Measurements from ENCODE around the gene ARHGAP8. TPM values are rescaled to one million over a fixed set of nuclear protein-coding genes. Genes with fewer than 3 reads are reported as not detected.

Gene ARHGAP8
- total and polyA plus RNA-seq, 2 donors (not counting 1 experiment from before 2014, with no cell fraction given), result 0.37 TPM; not detected in 1

DNA sequence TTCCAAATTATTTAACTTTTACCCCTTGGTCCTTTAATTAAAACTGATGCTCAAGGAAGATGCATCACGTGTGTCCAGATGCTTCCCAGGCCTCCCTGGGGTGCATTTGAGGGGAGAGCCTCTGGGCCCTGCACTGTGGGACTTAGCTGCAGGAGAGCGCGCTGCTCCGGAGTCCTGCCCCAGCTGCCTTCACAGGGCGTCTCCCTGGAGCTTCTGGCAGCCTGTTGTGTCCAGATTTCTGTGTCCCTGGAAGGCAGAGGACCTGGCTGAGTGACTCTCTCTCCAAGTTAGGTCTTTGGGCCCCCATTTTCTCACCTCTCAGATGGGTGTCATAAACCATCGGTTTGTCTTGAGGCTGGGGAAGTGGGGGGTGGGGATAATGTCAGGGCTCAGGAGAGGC lies 3.0 kb downstream of the ARHGAP8 start:
- H3K27me3 Mint-ChIP-seq, result peaks cover 47% of the 10 kb centered on the region
- Histone ChIP-seq H2AFZ (ENCODE audit: insufficient read depth, low read depth, low read length, poor library complexity, severe bottlenecking) (no peak overlapping the region), H3K4me3 (ENCODE audit: control extremely low read depth in 1 of 5, extremely low read depth in 1 of 5, insufficient read depth in 1 of 5, low read depth in 2 of 5, low read length in 4 of 5) (no peak overlapping the region), H3K4me1 (ENCODE audit: control insufficient read depth in 2 of 2, insufficient read depth in 2 of 2, low read length in 2 of 2) (peaks cover 7 to 8% of the 10 kb centered on the region in 2 donors), H3K9me3 (ENCODE audit: control extremely low read depth in 1 of 3, control insufficient read depth in 2 of 3, insufficient read depth in 1 of 3, low read length in 2 of 3) (peaks cover 0 to 31% (median 0%) of the 10 kb centered on the region in 3 donors), H3K27me3 (replicated peaks in 1 of 4; ENCODE audit: control extremely low read depth in 1 of 4, control insufficient read depth in 3 of 4, insufficient read depth in 4 of 4, low read length in 3 of 4) (peaks cover 0 to 42% (median 20%) of the 10 kb centered on the region in 4 experiments), H3K79me2 (ENCODE audit: control insufficient read depth, insufficient read depth, low read length) (no peaks in the 10 kb centered on the region), H3K27ac (ENCODE audit: low read length in 2 of 2) (no peak overlapping the region), H3K36me3 (replicated peaks in 1 of 2; ENCODE audit: control extremely low read depth in 1 of 2, control insufficient read depth in 1 of 2, extremely low read depth in 1 of 2, insufficient read depth in 2 of 2, low read length in 1 of 2) (no peaks in the 10 kb centered on the region), H4K20me1 (ENCODE audit: control insufficient read depth, insufficient read depth, low read length, poor library complexity, severe bottlenecking) (no peaks in the 10 kb centered on the region), H3K9ac (ENCODE audit: low read length) (no peak overlapping the region), H3K4me2 (replicated peaks; ENCODE audit: low read depth, low read length, poor library complexity, severe bottlenecking) (no peak overlapping the region)
- 57% methylated on average over 6 of the region's 6 CpGs for WGBS (ENCODE audit: insufficient coverage)
- no peak for TF ChIP-seq EZH2 (IDR thresholded peaks at IDR 0.05; ENCODE audit: borderline replicate concordance, insufficient read depth, low read depth, low read length, poor library complexity, severe bottlenecking)
- TF ChIP-seq, protein P1, sequence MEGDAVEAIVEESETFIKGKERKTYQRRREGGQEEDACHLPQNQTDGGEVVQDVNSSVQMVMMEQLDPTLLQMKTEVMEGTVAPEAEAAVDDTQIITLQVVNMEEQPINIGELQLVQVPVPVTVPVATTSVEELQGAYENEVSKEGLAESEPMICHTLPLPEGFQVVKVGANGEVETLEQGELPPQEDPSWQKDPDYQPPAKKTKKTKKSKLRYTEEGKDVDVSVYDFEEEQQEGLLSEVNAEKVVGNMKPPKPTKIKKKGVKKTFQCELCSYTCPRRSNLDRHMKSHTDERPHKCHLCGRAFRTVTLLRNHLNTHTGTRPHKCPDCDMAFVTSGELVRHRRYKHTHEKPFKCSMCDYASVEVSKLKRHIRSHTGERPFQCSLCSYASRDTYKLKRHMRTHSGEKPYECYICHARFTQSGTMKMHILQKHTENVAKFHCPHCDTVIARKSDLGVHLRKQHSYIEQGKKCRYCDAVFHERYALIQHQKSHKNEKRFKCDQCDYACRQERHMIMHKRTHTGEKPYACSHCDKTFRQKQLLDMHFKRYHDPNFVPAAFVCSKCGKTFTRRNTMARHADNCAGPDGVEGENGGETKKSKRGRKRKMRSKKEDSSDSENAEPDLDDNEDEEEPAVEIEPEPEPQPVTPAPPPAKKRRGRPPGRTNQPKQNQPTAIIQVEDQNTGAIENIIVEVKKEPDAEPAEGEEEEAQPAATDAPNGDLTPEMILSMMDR (IDR thresholded peaks at IDR 0.05), result no peak
- no peak for DNase-seq
- no peaks in the 10 kb centered on the region for H3K9me3 Mint-ChIP-seq (ENCODE audit: insufficient read depth)
- H3K4me3 Mint-ChIP-seq, result no peak overlapping the region
- CTCF ChIA-PET, result no interaction called here
- intact Hi-C loops (cut with micrococcal nuclease), result no loop called here
- H3K4me1 Mint-ChIP-seq, result peaks cover 2% of the 10 kb centered on the region
- no peak for ATAC-seq (ENCODE audit: low read depth)
- POLR2A ChIA-PET, result no interaction called here
- no peak overlapping the region for H3K27ac Mint-ChIP-seq

DNA sequence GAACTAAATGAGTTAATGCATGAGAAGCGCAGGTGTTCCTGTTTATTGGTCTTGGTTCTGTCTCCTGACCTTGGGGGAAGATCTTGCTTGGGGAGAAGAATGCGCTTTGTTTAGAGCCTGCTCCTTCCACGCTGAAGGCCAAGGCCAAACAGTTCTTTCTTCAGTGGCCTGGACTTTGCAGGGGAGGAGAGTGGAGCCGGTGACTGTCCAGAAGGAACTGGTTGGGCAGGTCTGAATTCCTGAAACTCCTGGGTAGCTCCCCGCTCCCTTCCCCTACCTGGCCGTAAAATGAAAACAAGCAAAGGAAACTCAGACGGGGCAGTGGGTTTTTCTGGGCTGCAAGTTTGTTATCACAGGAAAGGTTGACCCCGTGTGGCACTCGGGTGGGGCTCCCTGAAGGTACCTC lies 3.6 kb downstream of the ARHGAP8 start:
- DNase-seq, result no peak
- Histone ChIP-seq H3K27me3 (replicated peaks in 1 of 4; ENCODE audit: control extremely low read depth in 1 of 4, control insufficient read depth in 3 of 4, insufficient read depth in 4 of 4, low read length in 3 of 4) (peaks cover 0 to 37% (median 16%) of the 10 kb centered on the region in 4 experiments), H3K36me3 (replicated peaks in 1 of 2; ENCODE audit: control extremely low read depth in 1 of 2, control insufficient read depth in 1 of 2, extremely low read depth in 1 of 2, insufficient read depth in 2 of 2, low read length in 1 of 2) (no peaks in the 10 kb centered on the region), H3K9me3 (ENCODE audit: control extremely low read depth in 1 of 3, control insufficient read depth in 2 of 3, insufficient read depth in 1 of 3, low read length in 2 of 3) (peaks cover 0 to 34% (median 0%) of the 10 kb centered on the region in 3 donors), H3K79me2 (ENCODE audit: control insufficient read depth, insufficient read depth, low read length) (no peaks in the 10 kb centered on the region), H3K9ac (ENCODE audit: low read length) (no peak overlapping the region), H3K27ac (ENCODE audit: low read length in 2 of 2) (no peak overlapping the region), H3K4me2 (replicated peaks; ENCODE audit: low read depth, low read length, poor library complexity, severe bottlenecking) (no peak overlapping the region), H3K4me3 (ENCODE audit: control extremely low read depth in 1 of 5, extremely low read depth in 1 of 5, insufficient read depth in 1 of 5, low read depth in 2 of 5, low read length in 4 of 5) (no peak overlapping the region), H2AFZ (ENCODE audit: insufficient read depth, low read depth, low read length, poor library complexity, severe bottlenecking) (no peak overlapping the region), H4K20me1 (ENCODE audit: control insufficient read depth, insufficient read depth, low read length, poor library complexity, severe bottlenecking) (no peaks in the 10 kb centered on the region), H3K4me1 (ENCODE audit: control insufficient read depth in 2 of 2, insufficient read depth in 2 of 2, low read length in 2 of 2) (peaks cover 7 to 8% of the 10 kb centered on the region in 2 donors)
- TF ChIP-seq EZH2 (IDR thresholded peaks at IDR 0.05; ENCODE audit: borderline replicate concordance, insufficient read depth, low read depth, low read length, poor library complexity, severe bottlenecking), result no peak
- TF ChIP-seq, protein P1 (IDR thresholded peaks at IDR 0.05), result no peak
- Mint-ChIP-seq H3K4me1 (peaks cover 2% of the 10 kb centered on the region), H3K9me3 (ENCODE audit: insufficient read depth) (no peaks in the 10 kb centered on the region), H3K27me3 (peaks cover 44% of the 10 kb centered on the region), H3K4me3 (no peak overlapping the region), H3K27ac (no peak overlapping the region)
- ATAC-seq (ENCODE audit: low read depth), result no peak
- POLR2A ChIA-PET, result no interaction called here
- CTCF ChIA-PET, result interaction anchor here (0.5 kb wide), 1 partner anchor 16 kb away, joined by 4 read pairs; no protein-coding TSS in a partner anchor
- intact Hi-C loops (cut with micrococcal nuclease), result no loop called here
- 65% methylated on average over 9 of the region's 9 CpGs for WGBS (ENCODE audit: insufficient coverage)

Measured in B cell (primary cell).